22Rv1 (cell line): ENCODE data around the gene C12orf42.

ENCODE experiments used
- H3K27ac ChIP-seq: fragments of 450-650 bp; 2 replicates; pipeline ENCODE4 v1.5.1; 2017
- ZFX ChIP-seq: fragments of 450-650 bp; IDR thresholded peaks from 2 replicates; pipeline ENCODE4 v1.6.1; 2017; ENCODE audit warnings: antibody characterized with exemption, borderline replicate concordance
- TF ChIP-seq, protein P1 (sequence below): fragments of 450-650 bp; IDR thresholded peaks from 2 replicates; pipeline ENCODE4 v1.5.1; 2017; ENCODE audit warnings: mild to moderate bottlenecking

C12orf42 gene

DNA sequence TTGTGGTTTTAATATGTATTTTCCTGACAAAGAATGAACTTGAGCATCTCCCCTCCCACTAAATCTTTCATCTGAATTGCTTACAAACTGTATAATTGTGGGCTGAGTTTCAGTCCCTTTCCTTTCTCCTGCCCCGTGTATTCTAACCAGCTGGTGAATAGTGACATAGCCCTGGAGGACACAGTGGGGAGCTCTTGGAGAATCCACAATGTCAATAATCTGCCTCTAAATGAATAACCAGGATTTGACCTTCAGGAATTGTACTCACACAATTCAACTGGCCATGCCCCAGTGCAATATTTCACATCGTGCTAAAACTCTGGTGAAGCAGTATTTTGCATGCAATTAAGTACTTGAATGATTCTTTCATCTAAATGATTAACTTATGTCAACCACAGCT, 177.2 kb downstream of the C12orf42 start:
- no peak for TF ChIP-seq ZFX
- TF ChIP-seq, protein P1, sequence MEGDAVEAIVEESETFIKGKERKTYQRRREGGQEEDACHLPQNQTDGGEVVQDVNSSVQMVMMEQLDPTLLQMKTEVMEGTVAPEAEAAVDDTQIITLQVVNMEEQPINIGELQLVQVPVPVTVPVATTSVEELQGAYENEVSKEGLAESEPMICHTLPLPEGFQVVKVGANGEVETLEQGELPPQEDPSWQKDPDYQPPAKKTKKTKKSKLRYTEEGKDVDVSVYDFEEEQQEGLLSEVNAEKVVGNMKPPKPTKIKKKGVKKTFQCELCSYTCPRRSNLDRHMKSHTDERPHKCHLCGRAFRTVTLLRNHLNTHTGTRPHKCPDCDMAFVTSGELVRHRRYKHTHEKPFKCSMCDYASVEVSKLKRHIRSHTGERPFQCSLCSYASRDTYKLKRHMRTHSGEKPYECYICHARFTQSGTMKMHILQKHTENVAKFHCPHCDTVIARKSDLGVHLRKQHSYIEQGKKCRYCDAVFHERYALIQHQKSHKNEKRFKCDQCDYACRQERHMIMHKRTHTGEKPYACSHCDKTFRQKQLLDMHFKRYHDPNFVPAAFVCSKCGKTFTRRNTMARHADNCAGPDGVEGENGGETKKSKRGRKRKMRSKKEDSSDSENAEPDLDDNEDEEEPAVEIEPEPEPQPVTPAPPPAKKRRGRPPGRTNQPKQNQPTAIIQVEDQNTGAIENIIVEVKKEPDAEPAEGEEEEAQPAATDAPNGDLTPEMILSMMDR, result no peak
- no peak overlapping the region for H3K27ac ChIP-seq

DNA sequence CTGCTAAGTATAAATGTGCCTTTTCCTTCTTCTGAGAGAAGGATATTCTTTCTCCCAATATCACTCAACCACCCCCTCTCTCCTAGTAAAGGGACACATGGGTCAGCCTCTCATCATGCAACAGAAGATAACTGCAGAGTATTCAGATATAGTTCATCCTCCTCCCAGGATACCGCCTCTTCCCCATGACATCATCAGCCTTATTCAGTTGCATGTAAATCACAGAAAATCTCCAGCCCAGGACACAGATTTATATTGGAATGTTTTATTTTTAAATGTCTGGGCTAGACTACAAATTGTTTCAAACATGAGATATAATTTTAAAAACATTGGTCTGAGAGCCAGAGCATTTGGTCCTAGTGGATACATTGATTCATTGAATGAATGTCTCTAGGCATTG, 178.5 kb downstream of the C12orf42 start:
- TF ChIP-seq, protein P1, result no peak
- TF ChIP-seq ZFX, result no peak
- H3K27ac ChIP-seq, result no peak overlapping the region

DNA sequence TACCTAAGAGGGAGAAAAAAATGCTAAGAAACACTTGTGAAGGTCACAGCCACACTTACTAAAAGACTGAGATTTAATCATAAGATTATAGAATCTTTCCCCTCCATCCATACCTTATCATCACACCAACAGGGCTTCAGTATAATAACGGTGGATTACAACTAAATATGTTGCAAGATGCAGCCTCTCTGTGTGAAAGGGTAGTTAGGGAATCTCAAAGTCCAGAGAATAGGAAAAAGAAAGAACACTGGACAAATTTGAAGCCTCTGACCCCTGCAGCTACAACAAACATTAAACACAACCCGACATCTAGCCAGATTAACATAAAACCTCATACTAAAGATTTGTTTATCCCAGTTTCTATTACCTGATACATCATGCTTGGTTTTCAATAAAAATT, 181.0 kb downstream of the C12orf42 start:
- no peak overlapping the region for H3K27ac ChIP-seq
- TF ChIP-seq, protein P1, result no peak
- TF ChIP-seq ZFX, result no peak

DNA sequence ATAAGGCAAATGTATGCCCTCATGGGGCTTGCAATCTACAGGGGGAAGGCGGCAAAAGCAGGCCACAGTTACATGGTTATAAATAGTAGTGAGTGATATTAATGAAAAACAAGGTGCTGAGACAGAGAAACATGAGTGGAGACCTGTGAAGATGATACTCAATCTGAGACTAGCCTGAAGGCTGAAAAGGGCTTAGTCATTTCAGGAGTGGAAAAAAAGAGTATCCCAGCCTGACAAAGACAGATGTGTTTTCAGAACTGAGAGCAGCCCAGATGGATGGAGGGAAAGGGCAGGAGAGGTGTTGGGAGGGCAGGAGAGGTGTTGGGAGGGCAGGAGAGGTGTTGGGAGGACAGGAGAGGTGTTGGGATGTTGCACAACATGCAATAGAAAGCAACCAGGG, 181.9 kb downstream of the C12orf42 start:
- H3K27ac ChIP-seq, result no peak overlapping the region
- TF ChIP-seq ZFX, result no peak
- TF ChIP-seq, protein P1, result no peak

DNA sequence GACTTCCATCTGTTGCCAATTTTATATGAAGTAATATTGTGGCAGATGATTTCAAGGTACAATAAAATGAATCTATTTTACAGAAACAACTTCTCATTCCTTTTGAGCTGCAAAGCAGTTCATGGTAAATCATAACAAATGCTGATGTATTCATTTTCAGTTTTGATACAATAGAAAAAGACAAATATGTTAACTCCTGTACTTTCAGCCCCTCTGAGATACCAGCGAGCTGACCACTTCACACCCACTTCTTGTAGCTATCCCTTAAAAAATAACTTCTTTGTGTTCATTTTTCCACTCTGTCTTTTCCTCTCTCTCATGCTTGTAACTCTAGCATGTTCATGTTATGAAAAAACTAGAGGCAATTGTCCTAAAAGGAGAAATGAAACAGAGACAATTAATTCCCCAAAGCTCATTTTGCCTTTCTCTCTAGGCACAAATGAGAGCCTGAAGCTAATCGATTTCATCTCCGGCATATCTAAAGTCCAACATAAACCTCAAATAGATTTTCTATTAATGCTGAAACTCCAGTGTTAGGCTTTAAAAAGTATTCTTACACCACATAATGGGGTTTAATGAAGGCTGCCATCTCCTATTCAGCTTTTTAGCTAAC, 182.9 kb downstream of the C12orf42 start:
- H3K27ac ChIP-seq, result no peak overlapping the region
- TF ChIP-seq ZFX, result no peak
- TF ChIP-seq, protein P1, result no peak

DNA sequence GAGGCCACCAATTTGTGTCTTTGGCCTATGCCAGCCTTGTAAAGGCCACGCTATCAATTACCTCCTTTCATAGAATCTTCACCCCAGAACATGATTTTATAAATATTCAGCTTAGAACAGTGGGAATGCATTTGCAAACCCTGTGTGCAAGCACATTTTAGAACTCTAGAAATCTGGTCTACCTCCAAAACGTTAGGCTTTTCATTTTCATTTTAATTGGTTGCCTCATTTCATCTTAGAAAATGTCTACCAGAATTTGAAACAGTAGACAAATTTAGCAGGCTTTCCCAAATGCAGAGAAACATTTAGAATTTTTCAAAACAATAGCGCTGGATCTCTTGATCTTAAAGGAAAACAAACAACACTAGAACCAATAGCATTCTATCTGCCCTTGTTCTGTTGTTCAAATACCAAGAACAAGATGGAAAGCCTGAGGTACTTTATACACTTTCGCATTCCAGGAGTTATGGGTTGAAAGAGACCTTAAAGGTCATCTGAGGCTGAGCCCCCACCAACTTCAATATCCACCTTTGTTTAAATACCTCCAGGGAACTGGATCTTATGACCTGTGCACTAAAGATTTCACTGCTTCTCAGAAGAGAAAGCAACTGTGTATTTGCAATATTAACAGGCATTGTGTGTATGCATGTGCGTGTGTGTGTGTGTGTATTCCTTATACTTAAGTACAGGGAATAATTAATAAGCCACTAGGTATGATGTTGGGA, 185.1 kb downstream of the C12orf42 start:
- H3K27ac ChIP-seq, result no peak overlapping the region

DNA sequence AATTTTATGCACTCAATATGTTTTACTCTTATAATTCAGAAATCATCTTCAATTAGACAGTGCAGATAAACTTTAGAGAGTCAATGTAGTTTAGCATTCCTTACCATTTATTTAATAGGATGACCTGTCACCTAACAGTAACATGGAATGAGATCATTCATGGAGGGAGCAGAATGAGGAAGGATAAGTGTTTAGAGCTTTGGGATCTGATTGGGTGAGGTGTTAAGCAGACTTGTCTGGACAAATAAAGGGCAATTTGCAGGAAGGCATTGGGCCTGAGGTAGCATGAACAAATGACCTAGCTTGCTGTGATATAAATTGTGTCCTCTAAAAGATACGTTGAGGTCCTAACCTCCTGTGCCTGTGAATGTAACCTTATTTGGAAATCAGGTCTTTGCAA, 187.4 kb downstream of the C12orf42 start:
- no peak overlapping the region for H3K27ac ChIP-seq
- TF ChIP-seq, protein P1, result no peak
- no peak for TF ChIP-seq ZFX

More for the DNA sequence above, 185.1 kb downstream of the C12orf42 start:
- no peak for TF ChIP-seq ZFX
- TF ChIP-seq, protein P1, result no peak
